ENCODE results near the gene TCFL5. TPM values are rescaled to one million over a fixed set of nuclear protein-coding genes. Genes with fewer than 3 reads are reported as not detected.

TCFL5 gene
- total and polyA plus RNA-seq, 2 donors (not counting 3 experiments of a cell fraction or from before 2014, with no cell fraction given) = 4.4 to 11.1 TPM

GRCh38 chr20:62905536-62906117, 44.0 kb upstream of the TCFL5 start:
- CTCF ChIA-PET = interaction anchor here (1.7 kb wide), 1 partner anchor 11 kb away, joined by 3 read pairs; no protein-coding TSS in a partner anchor

More at GRCh38 chr20:62905536-62906117, 44.0 kb upstream of the TCFL5 start:
- H3K4me1 ChIP-seq (ENCODE audit: control insufficient read depth, extremely low read depth, insufficient read depth, low read length) = no peaks in the 10 kb centered on the region
- no peak overlapping the region for H3K9ac ChIP-seq (replicated peaks; ENCODE audit: extremely low read depth, insufficient read depth, low read length)
- peaks cover 46 to 55% of the 10 kb centered on the region in 2 experiments for H3K36me3 ChIP-seq (ENCODE audit: control insufficient read depth in 2 of 2, extremely low read depth in 1 of 2, insufficient read depth in 2 of 2, low read length in 2 of 2)
- no peak overlapping the region for H3K4me3 ChIP-seq (replicated peaks in 1 of 3; ENCODE audit: insufficient read depth in 1 of 3, low read depth in 1 of 3, low read length in 3 of 3)
- H4K20me1 ChIP-seq (replicated peaks; ENCODE audit: control insufficient read depth, extremely low read depth, insufficient read depth, low read length) = no peaks in the 10 kb centered on the region
- no peaks in the 10 kb centered on the region for H3K27me3 ChIP-seq (ENCODE audit: control insufficient read depth in 2 of 2, insufficient read depth in 2 of 2, low read length in 2 of 2)
- POLR2A ChIA-PET = no interaction called here
- no peak for DNase-seq (ENCODE audit: low read depth, low spot score)
- intact Hi-C loops (cut with micrococcal nuclease) = no loop called here
- H3K79me2 ChIP-seq (ENCODE audit: control insufficient read depth, insufficient read depth, low read length) = peaks cover 34% of the 10 kb centered on the region
- no peak overlapping the region for H2AFZ ChIP-seq (ENCODE audit: low read depth, low read length)
- no peak overlapping the region for H3K4me2 ChIP-seq (ENCODE audit: insufficient read depth, low read length)
- H3K27ac ChIP-seq (ENCODE audit: insufficient read depth, low read depth, low read length) = no peak overlapping the region
- H3K9me1 ChIP-seq (replicated peaks; ENCODE audit: control insufficient read depth, extremely low read depth, insufficient read depth, low read length) = no peaks in the 10 kb centered on the region
- TF ChIP-seq POLR2A (IDR thresholded peaks at IDR 0.05; ENCODE audit: low read depth, low read length) (no peak), JUN (IDR thresholded peaks at IDR 0.05; ENCODE audit: borderline replicate concordance, insufficient read depth, insufficient read length, low read depth) (no peak), GATA2 (IDR thresholded peaks at IDR 0.05; ENCODE audit: insufficient read depth, insufficient read length, low read depth, low read length) (no peak), MYC (IDR thresholded peaks at IDR 0.05; ENCODE audit: low read depth, low read length) (no peak), MAX (IDR thresholded peaks at IDR 0.05; ENCODE audit: insufficient read depth, insufficient read length) (no peak), CTCF (IDR thresholded peaks at IDR 0.05; ENCODE audit: extremely low read depth in 1 of 2, insufficient read depth in 1 of 2, low read depth in 1 of 2, low read length in 2 of 2) (no peak)
- no peak for FAIRE-seq
- no TSS peak for BruUV-seq (replicated peaks)
- dilution Hi-C loops (cut with MboI; ENCODE audit: extremely low pct_ligation_motif_present, low sequenced_read_pairs) = no loop called here
- H3K9me3 ChIP-seq (replicated peaks; ENCODE audit: control insufficient read depth, insufficient read depth, low read length) = no peaks in the 10 kb centered on the region

Data from endothelial cell of umbilical vein (primary cell).